Measurements from ENCODE around the gene SIN3A. TPM values are rescaled to one million over a fixed set of nuclear protein-coding genes. Genes with fewer than 3 reads are reported as not detected.
"Not testable (repeated sequence)": the region's sequence is repeated elsewhere in the genome, so short reads cannot be mapped to it uniquely, and the experiment has no call there.

Gene SIN3A
- total RNA-seq, 1 experiment from 2014 or later = 91.8 TPM

- H2AFZ ChIP-seq = peak within 1 kb of the TSS; percentile 80
- H3K9me2 ChIP-seq (ENCODE audit: insufficient read depth) = no peaks in the 10 kb centered on the region
- H3K36me3 ChIP-seq (ENCODE audit: low read depth) = no peaks in the 10 kb centered on the region; the same call in 1 of the 2 replicates
- H3K27ac ChIP-seq = 0 out of 2 replicates have a peak within 1 kb of the TSS, but pooled peaks have one; percentile 2
- TF ChIP-seq EZH2 (IDR thresholded peaks at IDR 0.05; ENCODE audit: low read depth) = no peak
- no peak for TF ChIP-seq CTCF (conservative IDR thresholded peaks at IDR 0.05)
- ChIA-PET CTCF (no interaction called here), POLR2A (ENCODE audit: unreplicated experiment) (interaction anchor here (0.7 kb wide), 1 partner anchor 460 kb away, joined by 3 read pairs; no protein-coding TSS in a partner anchor)
- peak within 1 kb of the TSS; percentile 63 for H3K4me3 ChIP-seq
- no peaks in the 10 kb centered on the region for H3K9me3 ChIP-seq (ENCODE audit: insufficient read depth, low read depth)
- H3F3A ChIP-seq (ENCODE audit: insufficient read depth, low read depth) = no peaks in the 10 kb centered on the region; the same call in 1 of the 2 replicates
- H4K20me1 ChIP-seq (ENCODE audit: insufficient read depth) = no peaks in the 10 kb centered on the region
- H3K4me2 ChIP-seq = peak within 1 kb of the TSS; percentile 81
- H3K79me2 ChIP-seq (ENCODE audit: low read depth) = peaks cover 10% of the 10 kb centered on the region; the same call in 1 of the 2 replicates
- peak; percentile 85 to 92 for DNase-seq
- BruUV-seq (replicated peaks) = no TSS peak
- H3K27me3 ChIP-seq (ENCODE audit: insufficient read depth, low read depth) = no peaks in the 10 kb centered on the region
- peaks cover 15% of the 10 kb centered on the region; the same call in 1 of the 2 replicates for H3K4me1 ChIP-seq (replicated peaks; ENCODE audit: insufficient read depth)
- intact Hi-C loops (cut with micrococcal nuclease; ENCODE audit: unreplicated experiment) = no loop called here
These were observed 115.7 kb downstream of the SIN3A start, which contains the start of gene COMMD4 for GRCh38 chr15:75335705-75336355. COMMD4 (plus strand) TSS chr15:75336063; CDS start chr15:75336090, 27 bp downstream.

GRCh38 chr15:75335313-75335704 lies 116.2 kb downstream of the SIN3A start:
- Histone ChIP-seq H3K4me3 (peak overlapping the region; percentile 63), H3K4me2 (peak overlapping the region; percentile 81), H3F3A (ENCODE audit: insufficient read depth, low read depth) (no peaks in the 10 kb centered on the region; the same call in 1 of the 2 replicates), H3K27me3 (ENCODE audit: insufficient read depth, low read depth) (no peaks in the 10 kb centered on the region), H3K4me1 (replicated peaks; ENCODE audit: insufficient read depth) (peaks cover 15% of the 10 kb centered on the region; the same call in 1 of the 2 replicates), H3K9me2 (ENCODE audit: insufficient read depth) (no peaks in the 10 kb centered on the region), H3K36me3 (ENCODE audit: low read depth) (no peaks in the 10 kb centered on the region), H3K27ac (0 out of 2 replicates have a peak overlapping the region, but pooled peaks have one; percentile 2), H2AFZ (peak overlapping the region; percentile 80), H3K9me3 (ENCODE audit: insufficient read depth, low read depth) (no peaks in the 10 kb centered on the region), H4K20me1 (ENCODE audit: insufficient read depth) (no peaks in the 10 kb centered on the region), H3K79me2 (ENCODE audit: low read depth) (peaks cover 10% of the 10 kb centered on the region; the same call in 1 of the 2 replicates)
- ChIA-PET CTCF (no interaction called here), POLR2A (ENCODE audit: unreplicated experiment) (interaction anchor here (0.6 kb wide), 2 partner anchors 121 to 278 kb away, joined by 3 read pairs; no protein-coding TSS in a partner anchor)
- TF ChIP-seq EZH2 (IDR thresholded peaks at IDR 0.05; ENCODE audit: low read depth) (no peak), CTCF (conservative IDR thresholded peaks at IDR 0.05) (no peak)
- DNase-seq = no peak
- TSS peak; percentile 73 for BruUV-seq (replicated peaks)
- intact Hi-C loops (cut with micrococcal nuclease; ENCODE audit: unreplicated experiment) = no loop called here

- H3K4me3 ChIP-seq; H3K9me3 ChIP-seq (ENCODE audit: insufficient read depth, low read depth); H3K36me3 ChIP-seq (ENCODE audit: low read depth); H3K27ac ChIP-seq; POLR2A ChIA-PET (ENCODE audit: unreplicated experiment); H3F3A ChIP-seq (ENCODE audit: insufficient read depth, low read depth); CTCF ChIA-PET; H3K27me3 ChIP-seq (ENCODE audit: insufficient read depth, low read depth); DNase-seq; intact Hi-C loops (cut with micrococcal nuclease; ENCODE audit: unreplicated experiment); H2AFZ ChIP-seq; H4K20me1 ChIP-seq (ENCODE audit: insufficient read depth); H3K79me2 ChIP-seq (ENCODE audit: low read depth); H3K4me2 ChIP-seq; H3K9me2 ChIP-seq (ENCODE audit: insufficient read depth); BruUV-seq (replicated peaks): not testable (repeated sequence)
- H3K4me1 ChIP-seq (replicated peaks; ENCODE audit: insufficient read depth) = peaks cover 15% of the 10 kb centered on the region; the same call in 1 of the 2 replicates
These were observed 117.7 kb downstream of the SIN3A start for GRCh38 chr15:75333654-75334419.

- CTCF ChIA-PET; H3K9me3 ChIP-seq (ENCODE audit: insufficient read depth, low read depth); H3K4me2 ChIP-seq; BruUV-seq (replicated peaks); H2AFZ ChIP-seq; H3K27me3 ChIP-seq (ENCODE audit: insufficient read depth, low read depth); POLR2A ChIA-PET (ENCODE audit: unreplicated experiment); H3K9me2 ChIP-seq (ENCODE audit: insufficient read depth); H4K20me1 ChIP-seq (ENCODE audit: insufficient read depth); H3K27ac ChIP-seq; intact Hi-C loops (cut with micrococcal nuclease; ENCODE audit: unreplicated experiment); H3K79me2 ChIP-seq (ENCODE audit: low read depth); DNase-seq; H3K36me3 ChIP-seq (ENCODE audit: low read depth); H3K4me3 ChIP-seq; H3F3A ChIP-seq (ENCODE audit: insufficient read depth, low read depth): not testable (repeated sequence)
- H3K4me1 ChIP-seq (replicated peaks; ENCODE audit: insufficient read depth) = peaks cover 14% of the 10 kb centered on the region; the same call in 1 of the 2 replicates
These were observed 119.4 kb downstream of the SIN3A start for GRCh38 chr15:75332093-75332492.

Measured in PC-9 (cell line).